HTR-8/SVneo (cell line): ENCODE data around the gene CTSF.
"Not testable (repeated sequence)": the region's sequence is repeated elsewhere in the genome, so short reads cannot be mapped to it uniquely, and the experiment has no call there.

Experiments
- DNase-seq: peaks from one replicate; pipeline ENCODE4 v3.0.0; 2011; ENCODE audit warnings: low spot score, mixed read lengths; ENCODE audit not compliant: insufficient read length
- FAIRE-seq: peaks from 2 replicates; lab custom pipeline; 2011; peaks lifted over from hg19 to GRCh38; lab: Jason Lieb, UNC

The CTSF gene

GRCh38 chr11:66542362-66542761, 26.0 kb downstream of the CTSF start:
- peak; percentile 74 for FAIRE-seq
- DNase-seq: no peak

GRCh38 chr11:66541892-66542291, 26.5 kb downstream of the CTSF start:
- FAIRE-seq: peak; percentile 23
- DNase-seq: no peak

GRCh38 chr11:66540598-66540997, 27.8 kb downstream of the CTSF start:
- DNase-seq: not testable (repeated sequence)
- peak; percentile 55 for FAIRE-seq

DNA sequence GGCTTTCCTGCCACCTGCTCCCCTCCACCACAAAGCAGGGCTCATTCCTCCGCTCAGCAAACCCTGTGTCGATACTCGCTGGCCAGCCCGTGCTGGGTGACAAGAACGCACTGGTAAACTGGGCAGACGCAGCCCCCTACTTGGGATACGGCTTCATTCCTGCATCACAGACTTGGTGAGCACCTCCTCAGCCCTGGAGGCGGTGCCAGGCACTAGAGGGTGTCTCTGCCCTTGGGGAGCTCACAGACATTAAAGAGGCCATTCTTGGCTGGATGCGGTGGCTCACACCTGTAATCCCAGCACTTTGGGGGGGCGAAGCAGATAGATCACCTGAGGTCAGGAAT, 28.6 kb downstream of the CTSF start:
- peak; percentile 38 for FAIRE-seq
- no peak for DNase-seq

- peak; percentile 4 for FAIRE-seq
- no peak for DNase-seq
Measured at GRCh38 chr11:66539170-66539869, 29.1 kb downstream of the CTSF start.

DNA sequence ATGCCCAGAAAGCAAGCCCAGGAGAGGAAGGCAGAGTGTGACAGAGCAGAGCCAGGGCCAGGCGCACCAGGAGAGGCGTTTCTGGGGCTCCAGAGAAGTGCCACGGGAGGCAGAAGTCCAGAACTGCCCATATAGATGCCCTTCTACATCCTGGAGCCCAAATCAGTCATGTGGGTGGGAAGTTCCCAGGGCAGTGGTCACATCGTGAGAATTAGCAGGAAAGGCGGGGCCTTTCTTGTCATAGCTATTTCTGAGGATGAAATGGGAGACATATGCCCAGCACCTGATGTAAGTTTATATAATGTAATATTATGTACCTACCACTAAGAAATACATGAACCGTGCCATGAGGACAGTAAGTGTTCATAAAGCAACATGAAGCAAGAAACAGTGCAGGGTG, 35.6 kb downstream of the CTSF start:
- FAIRE-seq (no peak), DNase-seq (no peak)

DNA sequence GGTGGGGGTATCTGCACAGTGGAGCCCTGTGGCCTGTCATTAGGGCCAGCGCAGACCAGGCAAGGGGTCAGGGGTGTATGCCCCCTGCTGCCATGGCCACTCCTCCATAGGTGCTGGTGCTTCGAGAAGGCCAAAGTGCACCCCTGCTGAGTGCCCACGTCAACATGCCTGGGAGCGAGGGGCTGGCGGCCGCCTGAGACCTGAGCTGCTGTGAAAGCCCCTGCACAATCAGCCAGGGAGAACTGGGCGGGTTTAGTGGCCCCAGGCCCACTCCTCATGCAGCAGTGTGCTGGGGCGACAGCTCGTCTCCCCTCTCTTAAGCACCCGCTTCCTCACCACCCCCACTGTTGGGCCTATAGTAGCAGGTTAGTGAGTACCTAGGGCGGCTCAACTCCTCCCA, 36.6 kb downstream of the CTSF start:
- FAIRE-seq (no peak), DNase-seq (no peak)

DNA sequence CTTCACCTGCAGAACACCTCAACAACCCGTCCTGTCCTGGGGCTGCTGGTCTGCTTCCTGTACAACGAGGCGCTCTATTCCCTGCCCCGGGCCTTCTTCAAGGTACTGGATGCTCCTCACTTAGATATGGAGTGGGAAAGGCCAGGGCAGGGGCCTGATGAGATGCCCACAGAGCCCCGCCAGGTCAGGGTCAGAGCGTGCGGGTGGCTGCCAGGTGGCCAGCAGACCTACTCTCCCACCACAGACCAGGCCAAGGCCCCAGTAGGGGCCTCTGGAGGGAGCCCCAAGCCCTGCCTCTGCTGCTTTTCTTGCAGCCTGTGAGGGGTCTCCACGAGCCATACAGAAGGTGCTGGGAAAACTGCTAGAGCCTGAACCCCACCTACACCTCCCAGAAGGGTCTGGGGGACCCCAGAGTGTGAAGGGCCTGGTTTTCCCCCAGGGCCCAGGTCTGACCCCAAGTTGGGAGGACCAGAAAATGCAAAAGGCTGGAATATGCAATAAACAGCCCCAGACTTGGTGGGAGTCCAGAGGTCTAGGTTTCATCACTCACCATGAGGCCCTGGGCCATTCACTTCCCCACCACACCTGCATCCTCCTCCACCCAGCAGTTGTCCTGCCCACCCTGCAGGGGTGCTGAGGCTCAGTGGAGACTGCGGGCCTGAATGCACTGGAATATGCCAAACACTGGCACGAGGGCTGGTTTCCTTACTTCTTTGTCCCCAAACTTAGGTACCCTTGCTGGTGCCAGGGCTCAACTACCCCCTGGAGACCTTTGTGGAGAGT, 37.3 kb downstream of the CTSF start:
- DNase-seq (no peak), FAIRE-seq (no peak)

GRCh38 chr11:66529655-66530054, 38.8 kb downstream of the CTSF start:
- DNase-seq: no peak
- FAIRE-seq: no peak

GRCh38 chr11:66529069-66529468, 39.3 kb downstream of the CTSF start:
- no peak for DNase-seq
- peak; percentile 86 for FAIRE-seq

DNA sequence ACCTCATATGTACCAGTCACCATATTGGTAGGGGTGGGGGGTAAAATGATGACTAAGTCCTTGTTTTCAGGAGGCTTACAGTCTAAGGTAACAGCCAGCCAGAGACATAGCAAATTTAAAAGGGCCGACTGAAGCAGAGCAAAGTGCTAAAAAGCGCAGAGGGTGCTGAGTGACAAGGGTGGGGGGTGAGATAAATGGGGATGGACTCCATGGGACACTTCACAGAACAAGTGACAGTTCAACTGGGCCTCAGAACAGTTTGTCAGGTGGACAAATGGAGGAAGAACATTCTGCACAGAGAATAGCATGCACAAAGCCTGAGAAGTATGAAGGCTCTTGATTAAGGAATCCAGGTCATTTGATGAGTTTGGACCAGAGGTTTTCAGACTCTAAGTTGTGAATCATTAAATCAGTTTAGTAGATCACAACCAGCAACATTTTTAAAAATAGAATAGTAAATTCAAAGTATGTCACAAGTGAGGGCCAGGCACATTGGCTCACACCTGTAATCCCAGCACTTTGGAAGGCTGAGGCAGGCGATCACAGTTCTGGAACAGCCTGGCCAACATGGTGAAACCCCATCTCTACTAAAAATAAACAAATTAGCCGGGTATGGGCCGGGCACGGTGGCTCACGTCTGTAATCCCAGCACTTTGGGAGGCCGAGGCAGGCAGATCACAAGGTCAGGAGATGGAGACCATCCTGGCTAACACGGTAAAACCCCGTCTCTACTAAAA, 43.9 kb downstream of the CTSF start:
- FAIRE-seq: peak; percentile 79

GRCh38 chr11:66523611-66524010, 44.8 kb downstream of the CTSF start:
- FAIRE-seq (no peak), DNase-seq (no peak)

More for the DNA sequence above, 43.9 kb downstream of the CTSF start:
- no peak for DNase-seq
